B cell (primary cell): ENCODE measurements around the gene HOXC6. TPM values are rescaled to one million over a fixed set of nuclear protein-coding genes. Genes with fewer than 3 reads are reported as not detected.
A peak's percentile ranks its signal among the peaks of the same experiment; 100 is the strongest.

Experiments
- ATAC-seq: fragments of 200-7000 bp; cut with Tn5 transposase; one replicate; pipeline ENCODE4 v1.10.0; 2021; ENCODE audit warnings: low read depth, mild to moderate bottlenecking, moderate number of reproducible peaks, moderate library complexity
- CTCF ChIA-PET: fragments of 350-600 bp; sonication (Branson Sonifier 250); formaldehyde crosslinking; loops from one replicate; lab custom pipeline; 2021; ENCODE audit warnings: antibody characterized with exemption, inconsistent platforms; lab: Charles Lee
- POLR2A ChIA-PET: fragments of 350-600 bp; sonication (Branson Sonifier 250); formaldehyde crosslinking; loops from one replicate; lab custom pipeline; 2021; ENCODE audit warnings: antibody characterized with exemption; lab: Charles Lee
- DNase-seq: peaks from one replicate; pipeline ENCODE4 v3.0.0; 2013
- H2AFZ ChIP-seq: 2 replicates; pipeline ENCODE4 v1.6.1; 2012; ENCODE audit warnings: mild to moderate bottlenecking, low read depth, low read length; ENCODE audit not compliant: insufficient read depth, poor library complexity, severe bottlenecking
- H3K27ac ChIP-seq, 2 donors: 1 replicate in 1 of 2; 2 replicates in 1 of 2; pipeline ENCODE4 v1.5.1; 2012 to 2013; ENCODE audit warnings: low read length in 2 of 2, mild to moderate bottlenecking in 2 of 2, moderate library complexity in 1 of 2
- H3K27me3 ChIP-seq, 4 experiments: fragments of 200-600 bp in 1 of 4; sonication (generic) in 1 of 4; replicated peaks in 1 of 4; 1 replicate in 2 of 4; 2 replicates in 2 of 4; pipeline versions ENCODE4 v1.6.1 to v1.7.0; 2013 to 2016; ENCODE audit warnings: low read length in 3 of 4, mild to moderate bottlenecking in 2 of 4, mixed read lengths in 1 of 4, moderate library complexity in 1 of 4; ENCODE audit not compliant: insufficient read depth in 4 of 4, control insufficient read depth in 3 of 4; ENCODE audit errors: control extremely low read depth in 1 of 4
- H3K36me3 ChIP-seq, 2 experiments: replicated peaks in 1 of 2; 1 replicate in 1 of 2; 2 replicates in 1 of 2; pipeline versions ENCODE4 v1.6.1 to v1.7.1; 2013; ENCODE audit warnings: low read length in 1 of 2; ENCODE audit not compliant: insufficient read depth in 2 of 2, control insufficient read depth in 1 of 2; ENCODE audit errors: control extremely low read depth in 1 of 2, extremely low read depth in 1 of 2
- H3K4me1 ChIP-seq, 2 donors: fragments of 200-600 bp in 1 of 2; sonication (generic) in 1 of 2; 1 replicate in 1 of 2; 2 replicates in 1 of 2; pipeline versions ENCODE4 v1.5.1 to v1.6.1; 2013 to 2017; ENCODE audit warnings: low read length in 2 of 2; ENCODE audit not compliant: control insufficient read depth in 2 of 2, insufficient read depth in 2 of 2
- H3K4me2 ChIP-seq: replicated peaks from 2 replicates; pipeline ENCODE3; 2012; ENCODE audit warnings: mild to moderate bottlenecking, low read depth, low read length; ENCODE audit not compliant: poor library complexity, severe bottlenecking
- H3K4me3 ChIP-seq, 5 experiments: fragments of 200-600 bp in 1 of 5; sonication (generic) in 1 of 5; 1 replicate in 3 of 5; 2 replicates in 2 of 5; pipeline versions ENCODE4 v1.5.1 to v1.7.0; 2011 to 2016; ENCODE audit warnings: low read length in 4 of 5, mild to moderate bottlenecking in 4 of 5, low read depth in 2 of 5, control low read depth in 1 of 5, moderate library complexity in 1 of 5; ENCODE audit not compliant: insufficient read depth in 1 of 5; ENCODE audit errors: control extremely low read depth in 1 of 5, extremely low read depth in 1 of 5
- H3K79me2 ChIP-seq: fragments of 200-600 bp; sonication (generic); one replicate; pipeline ENCODE4 v1.6.0; 2016; ENCODE audit warnings: low read length; ENCODE audit not compliant: control insufficient read depth, insufficient read depth
- H3K9ac ChIP-seq: fragments of 200-600 bp; sonication (generic); 2 replicates; pipeline ENCODE4 v1.6.1; 2017; ENCODE audit warnings: mild to moderate bottlenecking, low read length, moderate library complexity
- H3K9me3 ChIP-seq, 3 donors: one replicate each; pipeline versions ENCODE4 v1.6.1 to v1.7.1; 2013; ENCODE audit warnings: low read length in 2 of 3; ENCODE audit not compliant: control insufficient read depth in 2 of 3, insufficient read depth in 1 of 3; ENCODE audit errors: control extremely low read depth in 1 of 3
- H4K20me1 ChIP-seq: 2 replicates; pipeline ENCODE4 v1.6.0; 2012; ENCODE audit warnings: mild to moderate bottlenecking, low read length; ENCODE audit not compliant: insufficient read depth, control insufficient read depth, poor library complexity, severe bottlenecking
- H3K27ac Mint-ChIP-seq: one replicate; pipeline ENCODE4 v1.8.0; 2021; ENCODE audit warnings: mixed read lengths
- H3K27me3 Mint-ChIP-seq: one replicate; pipeline ENCODE4 v1.8.0; 2021; ENCODE audit warnings: mixed read lengths
- H3K4me1 Mint-ChIP-seq: one replicate; pipeline ENCODE4 v1.8.0; 2021; ENCODE audit warnings: mixed read lengths
- H3K4me3 Mint-ChIP-seq: one replicate; pipeline ENCODE4 v1.8.0; 2021; ENCODE audit warnings: mixed read lengths
- H3K9me3 Mint-ChIP-seq: one replicate; pipeline ENCODE4 v1.8.0; 2022; ENCODE audit warnings: mixed read lengths; ENCODE audit not compliant: insufficient read depth
- EZH2 ChIP-seq: IDR thresholded peaks from 2 replicates; pipeline ENCODE4 v1.6.1; 2012; ENCODE audit warnings: borderline replicate concordance, low read depth, mild to moderate bottlenecking, moderate library complexity, low read length; ENCODE audit not compliant: insufficient read depth, poor library complexity, severe bottlenecking
- WGBS: methylation state at CpG from one replicate; pipeline ENCODE4 v1.1.5; 2013; ENCODE audit warnings: missing lambda C conversion rate; ENCODE audit not compliant: insufficient coverage; 5-methylcytosine and 5-hydroxymethylcytosine counted together
- intact Hi-C: fragments of 100-400 bp; cut with micrococcal nuclease; formaldehyde crosslinking; loops from one replicate; pipeline ENCODE4 v1.10.0; 2022
- polyA plus RNA-seq: library from polyadenylated mRNA; depleted of rRNA; stranded (reverse); fragments of >200 nt; gene quantifications from 2 replicates; pipeline ENCODE4 v1.2.3, GENCODE V29; 2012
- total RNA-seq, 2 donors: library from RNA; stranded (reverse); fragments of 120-200 nt in 1 of 2; gene quantifications; 1 replicate in 1 of 2; 2 replicates in 1 of 2; pipeline versions ENCODE4 v1.2.3 to v1.2.4, GENCODE V29; 2013 to 2022
- TF ChIP-seq, protein P1 (sequence below): fragments of 200-600 bp; IDR thresholded peaks from one replicate; pipeline ENCODE4 v1.8.0; 2022; ENCODE audit warnings: antibody characterized with exemption, mild to moderate bottlenecking

Gene HOXC6
- total and polyA plus RNA-seq, 2 donors (not counting 1 experiment from before 2014, with no cell fraction given), result not detected

DNA sequence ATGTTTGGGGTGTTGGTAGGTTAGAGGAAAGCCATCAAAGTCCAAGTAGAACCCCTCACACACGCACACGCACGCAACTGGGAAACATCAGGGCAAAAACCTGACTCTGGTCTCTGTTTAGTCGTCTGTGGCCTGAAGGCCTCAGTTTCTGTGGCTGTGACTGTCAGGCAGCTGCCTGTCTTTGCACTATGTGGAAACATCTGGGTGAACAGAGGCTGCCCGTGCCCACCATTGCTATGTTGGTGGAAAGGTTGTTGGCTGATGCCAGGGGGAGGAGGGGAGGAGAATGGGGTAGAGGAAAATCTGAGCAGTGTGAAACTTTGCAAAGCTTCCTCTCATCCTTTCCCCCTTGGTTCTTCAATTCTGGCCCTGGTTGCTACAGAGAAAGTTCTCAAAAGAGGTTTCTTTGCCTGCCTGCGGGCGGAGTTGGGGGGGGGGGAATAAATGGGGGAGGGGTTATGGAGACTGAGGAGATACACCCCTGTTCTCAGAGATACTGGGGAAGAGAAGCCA, 35.8 kb upstream of the HOXC6 start:
- Histone ChIP-seq H4K20me1 (no peaks in the 10 kb centered on the region), H3K9me3 (peaks cover 0 to 60% (median 0%) of the 10 kb centered on the region in 3 donors), H3K4me1 (peaks cover 36 to 59% of the 10 kb centered on the region in 2 donors), H3K4me2 (no peak overlapping the region), H2AFZ (no peak overlapping the region), H3K36me3 (no peaks in the 10 kb centered on the region), H3K27ac (no peak overlapping the region), H3K9ac (no peak overlapping the region), H3K4me3 (no peak overlapping the region), H3K79me2 (no peaks in the 10 kb centered on the region), H3K27me3 (peaks cover 0 to 99% (median 89%) of the 10 kb centered on the region in 4 experiments)
- WGBS, result 46% methylated on average over 5 of the region's 7 CpGs
- intact Hi-C loops, result no loop called here
- no peak for ATAC-seq
- Mint-ChIP-seq H3K27ac (no peak overlapping the region), H3K27me3 (peaks cover 92% of the 10 kb centered on the region), H3K4me1 (peaks cover 41% of the 10 kb centered on the region), H3K4me3 (no peak overlapping the region), H3K9me3 (no peaks in the 10 kb centered on the region)
- ChIA-PET CTCF (interaction anchor here (1.0 to 2.8 kb wide), 4 partner anchors 14 to 215 kb away, joined by 3 to 11 read pairs (median 6); no protein-coding TSS in a partner anchor), POLR2A (interaction anchor here (0.6 kb wide), 1 partner anchor 15 kb away, joined by 12 read pairs; no protein-coding TSS in a partner anchor)
- no peak for DNase-seq
- TF ChIP-seq EZH2, result no peak
- TF ChIP-seq, protein P1, sequence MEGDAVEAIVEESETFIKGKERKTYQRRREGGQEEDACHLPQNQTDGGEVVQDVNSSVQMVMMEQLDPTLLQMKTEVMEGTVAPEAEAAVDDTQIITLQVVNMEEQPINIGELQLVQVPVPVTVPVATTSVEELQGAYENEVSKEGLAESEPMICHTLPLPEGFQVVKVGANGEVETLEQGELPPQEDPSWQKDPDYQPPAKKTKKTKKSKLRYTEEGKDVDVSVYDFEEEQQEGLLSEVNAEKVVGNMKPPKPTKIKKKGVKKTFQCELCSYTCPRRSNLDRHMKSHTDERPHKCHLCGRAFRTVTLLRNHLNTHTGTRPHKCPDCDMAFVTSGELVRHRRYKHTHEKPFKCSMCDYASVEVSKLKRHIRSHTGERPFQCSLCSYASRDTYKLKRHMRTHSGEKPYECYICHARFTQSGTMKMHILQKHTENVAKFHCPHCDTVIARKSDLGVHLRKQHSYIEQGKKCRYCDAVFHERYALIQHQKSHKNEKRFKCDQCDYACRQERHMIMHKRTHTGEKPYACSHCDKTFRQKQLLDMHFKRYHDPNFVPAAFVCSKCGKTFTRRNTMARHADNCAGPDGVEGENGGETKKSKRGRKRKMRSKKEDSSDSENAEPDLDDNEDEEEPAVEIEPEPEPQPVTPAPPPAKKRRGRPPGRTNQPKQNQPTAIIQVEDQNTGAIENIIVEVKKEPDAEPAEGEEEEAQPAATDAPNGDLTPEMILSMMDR, result no peak

DNA sequence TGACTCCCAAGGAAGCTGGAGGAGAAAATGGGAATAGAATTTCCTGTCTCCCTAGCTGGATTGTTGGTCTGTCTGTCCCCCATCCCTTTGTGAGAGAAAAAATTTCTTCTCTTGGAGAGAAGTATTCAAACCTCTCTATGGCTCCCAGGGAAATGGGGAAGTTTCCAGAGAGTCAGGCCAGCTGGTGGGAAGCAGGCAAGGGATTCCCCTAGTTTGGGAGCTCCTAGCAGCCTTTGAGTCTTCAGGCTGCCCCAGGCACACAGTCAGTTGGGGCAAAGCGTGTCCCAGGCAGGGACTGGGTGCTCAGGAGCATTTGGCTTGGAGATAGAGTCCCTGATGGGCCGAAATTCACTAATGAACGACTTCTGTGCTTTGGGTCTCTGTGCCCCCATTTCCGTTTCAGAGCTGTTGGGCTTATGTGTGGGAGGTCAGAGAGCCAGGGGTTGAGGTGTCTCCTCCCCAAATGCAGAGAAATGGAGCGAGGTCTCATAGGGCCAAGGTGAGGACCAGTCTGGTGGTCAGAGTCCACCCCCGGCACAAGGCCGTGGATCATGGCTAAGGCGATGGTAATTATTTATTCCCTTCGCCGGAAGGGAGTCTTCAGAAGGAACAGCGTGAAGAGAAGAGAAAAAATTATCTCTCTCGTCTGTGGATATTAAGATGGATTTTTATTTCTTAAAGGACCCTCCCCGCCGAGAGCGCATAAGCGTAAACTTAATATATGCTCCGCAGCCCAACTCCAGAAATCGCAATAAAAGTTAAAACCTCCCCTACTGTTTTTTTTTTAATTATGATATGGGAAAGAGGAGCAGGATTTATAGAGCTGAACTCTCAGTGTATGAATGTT, 34.9 kb upstream of the HOXC6 start:
- H4K20me1 ChIP-seq, result no peaks in the 10 kb centered on the region
- no peak overlapping the region for H3K4me3 ChIP-seq
- H3K36me3 ChIP-seq, result no peaks in the 10 kb centered on the region
- Mint-ChIP-seq H3K27me3 (peaks cover 92% of the 10 kb centered on the region), H3K4me1 (peaks cover 45% of the 10 kb centered on the region), H3K4me3 (peak overlapping the region; percentile 50), H3K9me3 (no peaks in the 10 kb centered on the region), H3K27ac (no peak overlapping the region)
- CTCF ChIA-PET, result interaction anchor here (0.9 kb wide), 1 partner anchor 197 kb away, joined by 3 read pairs; no protein-coding TSS in a partner anchor
- no peak overlapping the region for H3K9ac ChIP-seq
- no peak for TF ChIP-seq EZH2
- TF ChIP-seq, protein P1, result no peak
- no peak overlapping the region for H3K4me2 ChIP-seq
- WGBS, result 39% methylated on average over 7 of the region's 18 CpGs
- H3K79me2 ChIP-seq, result no peaks in the 10 kb centered on the region
- DNase-seq (no peak), ATAC-seq (no peak)
- peaks cover 0 to 99% (median 89%) of the 10 kb centered on the region in 4 experiments for H3K27me3 ChIP-seq
- no peak overlapping the region for H3K27ac ChIP-seq
- peaks cover 0 to 68% (median 0%) of the 10 kb centered on the region in 3 donors for H3K9me3 ChIP-seq
- peaks cover 36 to 67% of the 10 kb centered on the region in 2 donors for H3K4me1 ChIP-seq
- POLR2A ChIA-PET, result no interaction called here
- intact Hi-C loops, result no loop called here
- H2AFZ ChIP-seq, result no peak overlapping the region
